Measurements from ENCODE around the gene NADSYN1. TPM values are rescaled to one million over a fixed set of nuclear protein-coding genes. Genes with fewer than 3 reads are reported as not detected.
"Not testable (repeated sequence)": the region's sequence is repeated elsewhere in the genome, so short reads cannot be mapped to it uniquely, and the experiment has no call there.

Gene NADSYN1
- total RNA-seq, 2 donors from 2014 or later, result 107 to 111 TPM

GRCh38 chr11:71539017-71539416 is 86.0 kb downstream of the NADSYN1 start:
- DNase-seq, result no peak
- Mint-ChIP-seq H3K4me3 (no peak overlapping the region), H3K27me3 (ENCODE audit: low read depth) (no peaks in the 10 kb centered on the region), H3K27ac (no peak overlapping the region), H3K4me1 (ENCODE audit: low read depth) (peaks cover 22% of the 10 kb centered on the region), H3K36me3 (ENCODE audit: insufficient read depth in 2 of 2) (peaks cover 6 to 10% of the 10 kb centered on the region in 2 donors), H3K9me3 (peaks cover 6 to 11% of the 10 kb centered on the region in 2 donors)
- no peak for ATAC-seq (replicated peaks in 1 of 2)

GRCh38 chr11:71539971-71540370 is 87.0 kb downstream of the NADSYN1 start:
- H3K9me3 Mint-ChIP-seq, result peaks cover 7 to 11% of the 10 kb centered on the region in 2 donors
- ATAC-seq (replicated peaks in 1 of 2), result not testable (repeated sequence)

GRCh38 chr11:71540521-71541304 is 87.7 kb downstream of the NADSYN1 start:
- DNase-seq; H3K27me3 Mint-ChIP-seq (ENCODE audit: low read depth); H3K4me3 Mint-ChIP-seq; H3K36me3 Mint-ChIP-seq (ENCODE audit: insufficient read depth in 2 of 2): not testable (repeated sequence)
- ATAC-seq (replicated peaks in 1 of 2), result peak; percentile 67 to 74
- Mint-ChIP-seq H3K9me3 (peaks cover 7 to 11% of the 10 kb centered on the region in 2 donors), H3K27ac (peak overlapping the region; percentile 52), H3K4me1 (ENCODE audit: low read depth) (peaks cover 25% of the 10 kb centered on the region)

More at GRCh38 chr11:71539971-71540370, 87.0 kb downstream of the NADSYN1 start:
- H3K27me3 Mint-ChIP-seq (ENCODE audit: low read depth); H3K4me3 Mint-ChIP-seq; H3K36me3 Mint-ChIP-seq (ENCODE audit: insufficient read depth in 2 of 2); H3K27ac Mint-ChIP-seq; DNase-seq: not testable (repeated sequence)
- H3K4me1 Mint-ChIP-seq (ENCODE audit: low read depth), result peaks cover 25% of the 10 kb centered on the region

DNA sequence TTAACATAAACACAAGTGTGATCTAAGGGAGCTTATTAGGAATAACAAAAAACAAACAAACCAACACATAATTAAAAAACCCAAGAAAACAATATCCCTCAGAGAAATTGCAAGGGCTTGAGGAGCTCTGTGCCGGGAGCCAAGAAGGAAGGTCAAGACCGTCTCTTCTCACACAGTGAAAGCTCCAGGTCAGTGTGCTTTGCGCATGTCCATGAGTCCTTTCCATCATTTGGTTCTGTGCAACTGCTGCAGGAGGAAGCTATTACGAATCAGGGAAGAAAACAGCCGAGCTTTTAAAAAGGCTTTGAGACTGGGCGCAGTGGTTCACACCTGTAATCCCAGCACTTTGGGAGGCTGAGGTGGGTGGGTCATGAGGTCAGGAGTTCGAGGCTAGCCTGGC is 89.4 kb downstream of the NADSYN1 start:
- Mint-ChIP-seq H3K36me3 (ENCODE audit: insufficient read depth in 2 of 2) (peaks cover 6 to 10% of the 10 kb centered on the region in 2 donors), H3K4me3 (no peak overlapping the region), H3K4me1 (ENCODE audit: low read depth) (peaks cover 25% of the 10 kb centered on the region), H3K27ac (no peak overlapping the region), H3K9me3 (peaks cover 10 to 11% of the 10 kb centered on the region in 2 donors), H3K27me3 (ENCODE audit: low read depth) (peaks cover 7% of the 10 kb centered on the region)
- ATAC-seq (replicated peaks in 1 of 2), result no peak
- no peak for DNase-seq

GRCh38 chr11:71542879-71543777 is 90.1 kb downstream of the NADSYN1 start:
- Mint-ChIP-seq H3K4me3 (peak overlapping the region in 1 of 2 donors; percentile 44), H3K27ac (no peak overlapping the region), H3K4me1 (ENCODE audit: low read depth) (peaks cover 25% of the 10 kb centered on the region), H3K9me3 (peaks cover 10 to 11% of the 10 kb centered on the region in 2 donors), H3K27me3 (ENCODE audit: low read depth) (peaks cover 13% of the 10 kb centered on the region), H3K36me3 (ENCODE audit: insufficient read depth in 2 of 2) (peaks cover 6 to 10% of the 10 kb centered on the region in 2 donors)
- peak; percentile 50 to 56 for ATAC-seq (replicated peaks in 1 of 2)
- DNase-seq, result peak; percentile 10 to 16

- H3K4me1 Mint-ChIP-seq (ENCODE audit: low read depth), result peaks cover 25% of the 10 kb centered on the region
- ATAC-seq (replicated peaks in 1 of 2) (peak; percentile 29 to 38), DNase-seq (peak in 1 of 2 donors; percentile 4)
- H3K36me3 Mint-ChIP-seq (ENCODE audit: insufficient read depth in 2 of 2), result peaks cover 6 to 10% of the 10 kb centered on the region in 2 donors
- H3K27me3 Mint-ChIP-seq (ENCODE audit: low read depth), result peaks cover 16% of the 10 kb centered on the region
- no peak overlapping the region for H3K27ac Mint-ChIP-seq
- no peak overlapping the region for H3K4me3 Mint-ChIP-seq
- H3K9me3 Mint-ChIP-seq, result peaks cover 10 to 11% of the 10 kb centered on the region in 2 donors
These were observed 90.9 kb downstream of the NADSYN1 start for GRCh38 chr11:71543866-71544265.

DNA sequence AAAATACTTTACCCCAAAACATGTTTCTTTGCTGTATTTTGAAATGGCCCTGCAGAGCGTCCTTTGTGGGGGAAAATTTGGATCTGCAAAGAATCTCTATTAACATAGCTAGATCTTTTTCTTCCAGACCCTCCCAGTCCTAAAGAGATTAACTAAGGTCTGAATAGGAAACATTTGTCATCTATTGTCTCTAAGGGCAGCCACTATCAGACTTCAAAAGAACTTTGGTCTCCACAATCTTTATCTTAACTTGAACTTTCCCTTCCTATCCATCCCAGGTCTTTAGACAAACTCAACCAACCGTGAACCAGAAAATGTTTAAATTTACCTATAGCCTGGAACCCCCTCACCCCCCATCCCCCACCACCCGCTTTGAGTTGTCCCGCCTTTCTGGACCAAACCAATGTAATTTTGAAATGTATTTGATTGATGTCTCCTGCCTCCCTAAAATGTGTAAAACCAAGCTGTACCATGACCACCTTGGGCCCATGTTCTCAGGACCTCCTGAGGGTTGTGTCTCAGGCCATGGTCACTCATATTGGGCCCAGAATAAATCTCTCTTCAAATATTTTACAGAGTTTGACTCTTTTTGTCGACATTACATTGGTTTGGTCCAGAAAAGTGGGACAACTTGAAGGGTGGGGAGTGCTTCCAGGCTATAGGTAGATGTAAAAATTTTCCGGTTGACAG is 91.7 kb downstream of the NADSYN1 start:
- Mint-ChIP-seq H3K4me3 (no peak overlapping the region), H3K9me3 (peaks cover 8 to 11% of the 10 kb centered on the region in 2 donors), H3K4me1 (ENCODE audit: low read depth) (peaks cover 25% of the 10 kb centered on the region), H3K36me3 (ENCODE audit: insufficient read depth in 2 of 2) (peaks cover 6 to 10% of the 10 kb centered on the region in 2 donors), H3K27me3 (ENCODE audit: low read depth) (peaks cover 21% of the 10 kb centered on the region), H3K27ac (no peak overlapping the region)
- no peak for DNase-seq
- no peak for ATAC-seq (replicated peaks in 1 of 2)

DNA sequence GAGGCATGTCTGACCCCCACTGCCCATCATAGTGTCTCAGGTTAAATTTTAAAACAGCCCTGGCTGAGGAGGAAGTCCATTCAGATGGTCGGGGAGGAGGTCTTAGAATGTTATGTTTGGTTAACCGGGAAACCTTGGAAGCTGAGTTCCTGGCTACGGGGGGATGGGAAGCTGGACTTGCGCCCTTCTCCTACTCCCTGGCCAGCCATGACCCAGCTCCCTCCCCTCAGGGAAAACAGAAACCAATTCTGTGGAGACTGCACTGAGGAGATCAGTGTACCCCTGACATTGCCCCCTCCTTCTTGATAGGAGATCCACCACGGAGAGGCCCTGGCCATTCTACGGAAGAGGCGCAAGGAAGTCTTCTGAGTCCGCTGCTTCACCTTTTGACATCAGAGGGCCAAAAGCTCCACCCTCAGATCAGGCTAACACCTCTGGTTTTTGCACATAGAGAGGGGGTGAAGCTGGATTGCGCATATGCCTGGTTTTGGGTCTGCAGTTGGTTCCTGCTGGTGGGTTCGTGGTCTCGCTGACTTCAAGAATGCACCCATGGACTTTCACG is 92.5 kb downstream of the NADSYN1 start:
- H3K27ac Mint-ChIP-seq, result no peak overlapping the region
- H3K36me3 Mint-ChIP-seq (ENCODE audit: insufficient read depth in 2 of 2), result peaks cover 6 to 10% of the 10 kb centered on the region in 2 donors

DNA sequence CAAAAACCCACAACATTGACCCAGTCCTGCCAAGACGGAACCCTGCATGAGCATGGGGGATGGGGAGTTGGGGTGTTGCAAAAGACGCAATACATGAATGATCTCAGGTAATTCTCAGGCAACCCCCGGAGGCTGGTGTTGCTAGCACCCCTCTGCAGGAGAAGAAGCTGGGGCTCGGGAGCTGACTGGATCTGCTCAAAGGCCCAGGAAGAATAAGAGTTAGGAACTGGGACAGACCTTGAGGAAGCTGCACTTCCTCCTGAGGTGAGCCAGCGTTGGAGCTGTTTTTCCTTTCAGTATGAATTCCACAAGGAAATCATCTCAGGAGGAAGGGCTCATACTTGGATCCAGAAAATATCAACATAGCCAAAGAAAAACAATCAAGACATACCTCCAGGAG is 95.1 kb downstream of the NADSYN1 start, which contains the start of gene KRTAP5-9:
KRTAP5-9 (plus strand) TSS at position 301 of the 400 bp plus-strand sequence. CDS start 238 bp downstream, outside the sequence.
- Mint-ChIP-seq H3K9me3 (peaks cover 0 to 4% of the 10 kb centered on the region in 2 donors), H3K27me3 (ENCODE audit: low read depth) (peaks cover 27% of the 10 kb centered on the region), H3K36me3 (ENCODE audit: insufficient read depth in 2 of 2) (no peaks in the 10 kb centered on the region), H3K4me3 (no peak within 1 kb of the TSS), H3K27ac (no peak within 1 kb of the TSS), H3K4me1 (ENCODE audit: low read depth) (peaks cover 13% of the 10 kb centered on the region)
- DNase-seq (no peak), ATAC-seq (replicated peaks in 1 of 2) (no peak)

More for the DNA sequence above, 92.5 kb downstream of the NADSYN1 start:
- H3K4me1 Mint-ChIP-seq (ENCODE audit: low read depth), result peaks cover 24% of the 10 kb centered on the region
- no peak overlapping the region for H3K4me3 Mint-ChIP-seq
- ATAC-seq (replicated peaks in 1 of 2) (no peak), DNase-seq (no peak)
- H3K27me3 Mint-ChIP-seq (ENCODE audit: low read depth), result peaks cover 27% of the 10 kb centered on the region
- peaks cover 7 to 11% of the 10 kb centered on the region in 2 donors for H3K9me3 Mint-ChIP-seq

GRCh38 chr11:71548716-71549151 is 95.7 kb downstream of the NADSYN1 start:
- peaks cover 27% of the 10 kb centered on the region for H3K27me3 Mint-ChIP-seq (ENCODE audit: low read depth)
- H3K4me3 Mint-ChIP-seq, result no peak overlapping the region
- DNase-seq (no peak), ATAC-seq (replicated peaks in 1 of 2) (no peak)
- no peaks in the 10 kb centered on the region for H3K36me3 Mint-ChIP-seq (ENCODE audit: insufficient read depth in 2 of 2)
- H3K9me3 Mint-ChIP-seq, result peaks cover 0 to 4% of the 10 kb centered on the region in 2 donors
- H3K4me1 Mint-ChIP-seq (ENCODE audit: low read depth), result peaks cover 6% of the 10 kb centered on the region
- no peak overlapping the region for H3K27ac Mint-ChIP-seq

All from activated T-cell treated with anti-CD3 and anti-CD28 coated beads, Interleukin-2, amount 50 U/mL, for 72 hours (primary cell).